Measurements from ENCODE around the gene SPATA19. TPM values are rescaled to one million over a fixed set of nuclear protein-coding genes. Genes with fewer than 3 reads are reported as not detected.

SPATA19 gene
- total RNA-seq, 1 donor from 2014 or later: not detected

GRCh38 chr11:133809569-133810491 lies 35.5 kb downstream of the SPATA19 start:
- no peak for TF ChIP-seq CTCF (IDR thresholded peaks at IDR 0.05; ENCODE audit: unreplicated experiment)
- Mint-ChIP-seq H3K9me3 (no peaks in the 10 kb centered on the region), H3K36me3 (no peaks in the 10 kb centered on the region), H3K4me1 (peaks cover 2% of the 10 kb centered on the region), H3K27ac (no peak overlapping the region), H3K27me3 (ENCODE audit: low read depth) (peaks cover 15% of the 10 kb centered on the region), H3K4me3 (no peak overlapping the region)
- no peak for DNase-seq (ENCODE audit: low spot score in 2 of 2, unreplicated experiment in 2 of 2)

- DNase-seq (ENCODE audit: low spot score in 2 of 2, unreplicated experiment in 2 of 2): no peak
- H3K27me3 Mint-ChIP-seq (ENCODE audit: low read depth): peaks cover 5% of the 10 kb centered on the region
- no peak overlapping the region for H3K4me3 Mint-ChIP-seq
- H3K27ac Mint-ChIP-seq: no peak overlapping the region
- H3K4me1 Mint-ChIP-seq: peaks cover 2% of the 10 kb centered on the region
- no peaks in the 10 kb centered on the region for H3K9me3 Mint-ChIP-seq
- TF ChIP-seq CTCF (IDR thresholded peaks at IDR 0.05; ENCODE audit: unreplicated experiment): no peak
- no peaks in the 10 kb centered on the region for H3K36me3 Mint-ChIP-seq
Measured at GRCh38 chr11:133808393-133809140, 36.7 kb downstream of the SPATA19 start.

- no peak for DNase-seq (ENCODE audit: low spot score in 2 of 2, unreplicated experiment in 2 of 2)
- Mint-ChIP-seq H3K27ac (no peak overlapping the region), H3K4me3 (no peak overlapping the region), H3K36me3 (no peaks in the 10 kb centered on the region), H3K9me3 (no peaks in the 10 kb centered on the region), H3K4me1 (no peaks in the 10 kb centered on the region), H3K27me3 (ENCODE audit: low read depth) (peaks cover 18% of the 10 kb centered on the region)
- no peak for TF ChIP-seq CTCF (IDR thresholded peaks at IDR 0.05; ENCODE audit: unreplicated experiment)
Measured at GRCh38 chr11:133803026-133803425, 42.3 kb downstream of the SPATA19 start.

- no peak for TF ChIP-seq CTCF (IDR thresholded peaks at IDR 0.05; ENCODE audit: unreplicated experiment)
- Mint-ChIP-seq H3K27ac (no peak overlapping the region), H3K36me3 (no peaks in the 10 kb centered on the region), H3K27me3 (ENCODE audit: low read depth) (peaks cover 24% of the 10 kb centered on the region), H3K4me3 (no peak overlapping the region), H3K9me3 (no peaks in the 10 kb centered on the region), H3K4me1 (no peaks in the 10 kb centered on the region)
- no peak for DNase-seq (ENCODE audit: low spot score in 2 of 2, unreplicated experiment in 2 of 2)
Measured at GRCh38 chr11:133801356-133801755, 44.0 kb downstream of the SPATA19 start.

GRCh38 chr11:133800666-133801065 lies 44.6 kb downstream of the SPATA19 start:
- Mint-ChIP-seq H3K36me3 (no peaks in the 10 kb centered on the region), H3K27ac (no peak overlapping the region), H3K9me3 (no peaks in the 10 kb centered on the region), H3K27me3 (ENCODE audit: low read depth) (peaks cover 24% of the 10 kb centered on the region), H3K4me3 (no peak overlapping the region), H3K4me1 (no peaks in the 10 kb centered on the region)
- no peak for DNase-seq (ENCODE audit: low spot score in 2 of 2, unreplicated experiment in 2 of 2)
- no peak for TF ChIP-seq CTCF (IDR thresholded peaks at IDR 0.05; ENCODE audit: unreplicated experiment)
